D341Med (cell line): ENCODE measurements around the gene COL9A3.
"Not testable (repeated sequence)": the region's sequence is repeated elsewhere in the genome, so short reads cannot be mapped to it uniquely, and the experiment has no call there.

Experiments
- DNase-seq: peaks from one replicate; pipeline ENCODE4 v3.0.0; 2012; ENCODE audit warnings: low spot score

COL9A3 gene

DNA sequence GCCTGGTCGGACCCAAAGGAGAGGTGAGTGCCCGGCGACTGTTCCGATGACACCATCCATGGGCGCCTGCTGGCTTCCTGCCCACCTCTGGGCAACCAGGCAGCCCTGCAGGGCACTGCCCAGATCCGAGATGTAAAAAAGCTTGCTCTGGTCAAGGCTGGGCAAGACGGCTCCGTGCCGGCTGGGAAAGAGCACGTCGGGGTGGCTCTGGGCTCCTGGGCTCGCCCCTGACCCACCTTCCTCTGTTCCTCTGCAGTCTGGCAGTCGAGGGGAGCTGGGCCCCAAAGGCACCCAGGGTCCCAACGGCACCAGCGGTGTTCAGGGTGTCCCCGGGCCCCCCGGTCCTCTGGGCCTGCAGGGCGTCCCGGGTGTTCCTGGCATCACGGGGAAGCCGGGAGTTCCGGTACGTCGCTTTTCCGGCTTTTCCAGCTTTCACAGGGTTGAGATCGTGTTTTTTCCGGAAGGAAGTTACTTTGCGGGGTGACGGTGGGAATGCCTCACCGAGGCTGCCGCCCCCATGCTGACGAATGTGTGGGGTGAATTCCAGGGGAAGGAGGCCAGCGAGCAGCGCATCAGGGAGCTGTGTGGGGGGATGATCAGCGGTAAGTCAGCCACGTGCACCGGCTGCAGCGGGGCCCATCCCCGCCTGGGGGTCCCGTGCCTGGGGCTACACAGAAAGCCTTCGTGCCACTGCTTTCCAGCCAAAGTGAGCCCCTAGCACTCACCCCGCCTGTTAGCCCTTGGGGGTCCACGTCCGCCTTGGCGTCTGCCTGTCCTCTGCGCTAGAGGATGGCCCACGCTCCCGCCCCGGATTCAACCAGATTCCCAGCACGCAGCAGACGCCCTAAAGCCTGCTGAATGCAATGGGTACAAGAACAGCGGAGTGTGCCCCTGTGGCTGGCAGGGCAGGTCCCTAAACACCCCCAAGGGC, 19.3 kb downstream of the COL9A3 start:
- no peak for DNase-seq

DNA sequence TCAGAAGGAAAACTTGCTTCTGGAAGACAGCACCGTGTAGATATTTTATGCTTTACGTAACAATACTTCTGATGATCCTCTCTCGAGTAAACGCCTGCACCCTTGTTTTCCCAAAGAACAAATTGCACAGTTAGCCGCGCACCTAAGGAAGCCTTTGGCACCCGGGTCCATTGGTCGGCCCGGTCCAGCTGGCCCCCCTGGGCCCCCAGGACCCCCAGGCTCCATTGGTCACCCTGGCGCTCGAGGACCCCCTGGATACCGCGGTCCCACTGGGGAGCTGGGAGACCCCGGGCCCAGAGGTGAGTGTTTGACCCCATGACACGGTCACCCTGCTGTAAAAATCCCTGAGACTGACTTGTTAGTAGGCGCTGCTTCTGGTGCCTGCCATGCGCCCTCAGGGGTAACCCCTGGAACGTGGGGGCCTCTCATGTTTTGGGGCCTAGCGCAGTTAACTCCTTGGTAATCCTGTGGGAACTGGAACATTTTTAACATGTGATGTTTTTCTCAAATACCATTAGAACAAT, 20.2 kb downstream of the COL9A3 start:
- DNase-seq = no peak

GRCh38 chr20:62837790-62838127, 20.9 kb downstream of the COL9A3 start:
- no peak for DNase-seq

DNA sequence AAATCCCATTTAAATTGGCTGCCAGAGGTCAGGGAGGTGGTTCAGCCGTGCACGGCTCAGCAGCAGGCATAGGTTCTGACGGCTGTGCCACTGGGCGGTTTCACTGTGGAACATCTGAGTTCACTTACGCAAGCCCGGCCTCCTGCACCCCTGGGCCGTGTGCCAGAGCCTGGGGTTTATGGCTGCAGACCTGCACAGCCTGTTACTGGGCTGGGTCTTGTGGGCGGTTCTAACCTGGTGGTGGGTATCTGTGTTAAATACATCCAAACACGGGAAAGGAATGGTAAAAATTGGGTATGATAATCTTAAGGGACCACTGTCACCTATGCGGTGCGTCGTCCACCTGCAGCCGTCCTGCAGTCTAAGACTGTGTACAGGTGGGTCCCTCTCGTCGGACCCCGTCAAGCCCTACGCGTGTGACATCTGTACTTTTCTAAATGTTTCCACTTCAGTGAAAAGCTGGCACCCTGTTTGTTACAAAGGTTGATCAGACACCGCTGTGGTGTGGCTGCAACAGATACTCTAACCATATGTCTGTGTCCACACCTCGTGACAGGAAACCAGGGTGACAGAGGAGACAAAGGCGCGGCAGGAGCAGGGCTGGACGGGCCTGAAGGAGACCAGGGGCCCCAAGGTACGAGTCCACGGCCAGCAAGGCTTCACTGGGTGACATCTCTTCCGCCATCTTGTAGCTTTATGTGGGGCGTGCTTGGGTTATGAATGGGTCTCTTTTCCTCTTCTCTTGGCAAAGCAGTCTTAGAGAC, 21.5 kb downstream of the COL9A3 start:
- no peak for DNase-seq

DNA sequence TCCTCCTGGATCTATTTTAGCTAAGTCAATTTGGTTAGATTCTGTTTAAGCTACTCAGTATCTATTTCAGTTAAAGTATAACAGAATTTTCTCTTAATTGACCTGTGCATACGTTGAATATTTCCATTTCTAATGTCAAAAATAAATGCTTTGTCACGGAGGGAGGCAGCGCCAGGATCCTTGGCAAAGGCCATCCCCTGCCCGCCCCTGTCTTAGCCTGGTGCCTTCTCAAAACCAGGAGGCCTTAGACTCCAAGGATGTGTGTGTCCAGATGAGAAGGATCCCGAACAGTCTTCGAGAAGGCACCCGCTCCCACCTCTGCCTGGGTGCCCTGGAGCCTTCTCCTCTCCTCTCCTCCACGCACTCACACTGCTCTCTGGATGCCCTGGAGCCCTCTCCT, 22.4 kb downstream of the COL9A3 start:
- no peak for DNase-seq

GRCh38 chr20:62839816-62840215, 23.0 kb downstream of the COL9A3 start:
- no peak for DNase-seq

DNA sequence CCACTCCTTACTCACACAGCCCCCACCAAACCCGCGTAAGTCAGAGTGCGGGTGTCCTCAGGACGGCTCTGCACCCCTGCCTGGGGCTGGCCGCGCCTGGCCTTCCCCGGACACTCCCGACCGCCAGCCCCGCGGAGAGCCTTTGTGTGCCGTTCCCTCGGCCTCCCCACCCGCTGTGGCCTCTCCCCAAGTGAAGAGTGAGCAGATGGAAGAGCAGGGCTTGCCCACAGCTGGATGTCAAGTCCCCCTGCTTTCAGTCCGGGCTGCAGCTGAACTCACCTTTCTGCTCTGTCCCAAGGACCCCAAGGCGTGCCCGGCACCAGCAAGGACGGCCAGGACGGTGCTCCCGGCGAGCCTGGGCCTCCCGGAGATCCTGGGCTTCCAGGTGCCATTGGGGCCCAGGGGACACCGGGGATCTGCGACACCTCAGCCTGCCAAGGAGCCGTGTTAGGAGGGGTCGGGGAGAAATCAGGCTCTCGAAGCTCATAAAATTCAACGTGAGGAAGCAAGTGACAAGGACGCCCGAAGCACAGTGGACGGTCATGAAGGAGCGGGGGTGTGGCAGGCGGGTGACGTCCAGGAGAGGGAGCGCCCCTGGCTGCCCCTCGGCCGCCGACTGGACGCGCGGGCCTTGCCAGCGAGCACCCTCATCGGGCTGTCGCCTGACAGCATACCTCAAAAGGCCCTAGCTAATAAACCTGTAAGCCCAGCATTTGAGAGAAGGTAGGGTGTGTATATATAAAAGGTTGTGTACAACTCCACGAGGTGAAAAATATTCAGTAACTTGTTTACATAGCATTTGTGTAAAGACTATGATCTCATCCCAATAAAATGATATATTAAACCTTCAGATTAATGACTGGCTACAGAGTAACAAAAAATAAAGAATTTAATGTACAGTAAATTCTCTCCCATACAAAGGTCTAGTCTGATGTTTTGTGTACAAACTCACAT, 23.7 kb downstream of the COL9A3 start:
- DNase-seq = no peak

GRCh38 chr20:62841705-62842212, 24.9 kb downstream of the COL9A3 start:
- no peak for DNase-seq

- no peak for DNase-seq
These were observed 26.8 kb downstream of the COL9A3 start for GRCh38 chr20:62843656-62844055.

GRCh38 chr20:62844182-62844581, 27.3 kb downstream of the COL9A3 start:
- DNase-seq = no peak

GRCh38 chr20:62845416-62846160, 28.7 kb downstream of the COL9A3 start:
- DNase-seq = no peak

- DNase-seq = peak; percentile 84
These were observed 29.5 kb downstream of the COL9A3 start for GRCh38 chr20:62846166-62846890.

DNA sequence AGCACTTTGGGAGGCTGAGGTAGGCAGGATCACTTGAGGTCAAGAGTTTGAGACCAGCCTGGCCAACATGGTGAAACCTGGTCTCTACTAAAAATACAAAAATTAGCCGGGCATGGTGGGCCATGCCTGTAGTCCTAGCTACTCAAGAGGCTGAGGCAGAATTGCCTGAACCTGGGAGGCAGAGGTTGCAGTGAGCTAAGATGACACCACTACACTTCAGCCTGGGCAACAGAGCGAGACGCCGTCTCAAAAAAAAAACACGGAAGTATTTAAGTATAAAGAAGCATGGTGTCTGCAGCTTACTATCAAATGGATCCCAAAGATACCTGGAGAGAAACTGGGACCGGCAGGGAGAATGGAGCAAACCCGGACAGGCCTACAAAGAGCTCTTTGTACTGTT, 32.1 kb downstream of the COL9A3 start:
- not testable (repeated sequence) for DNase-seq

GRCh38 chr20:62849431-62849830, 32.6 kb downstream of the COL9A3 start:
- no peak for DNase-seq

DNA sequence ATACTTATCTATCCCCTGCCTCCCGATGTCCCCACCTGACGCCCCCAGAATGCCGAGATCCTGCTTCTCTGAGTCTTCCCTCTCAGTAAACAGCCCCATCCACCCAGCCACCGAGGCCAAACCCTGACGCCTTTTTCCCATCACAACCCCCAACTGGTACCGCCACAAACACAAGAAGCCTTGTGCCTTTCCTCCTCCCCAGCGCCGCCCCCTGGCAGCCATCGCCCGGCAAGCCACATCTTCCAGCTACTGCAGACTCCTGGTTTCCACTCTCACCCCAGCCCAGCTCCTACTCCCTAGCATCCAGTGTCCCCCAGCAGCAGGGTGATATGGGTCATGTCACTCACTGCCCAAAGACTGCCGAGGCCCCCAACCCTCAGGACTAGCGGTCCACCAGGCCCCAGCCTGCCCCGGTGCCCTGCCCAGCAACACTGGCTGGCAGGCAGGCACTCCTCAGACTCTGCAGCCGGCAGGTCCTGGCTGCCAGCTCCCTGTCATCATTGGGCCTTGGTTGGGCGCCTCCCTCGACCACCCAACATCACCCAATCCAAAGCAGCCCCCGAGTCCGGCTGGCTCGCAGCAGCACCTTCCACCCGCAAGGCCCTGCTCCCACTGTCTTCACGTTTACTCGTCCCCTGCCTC, 33.6 kb downstream of the COL9A3 start:
- DNase-seq = no peak

- DNase-seq = no peak
These were observed 35.3 kb downstream of the COL9A3 start for GRCh38 chr20:62852196-62852595.

- no peak for DNase-seq
These were observed 36.0 kb downstream of the COL9A3 start for GRCh38 chr20:62852841-62853240.

- not testable (repeated sequence) for DNase-seq
These were observed 36.5 kb downstream of the COL9A3 start for GRCh38 chr20:62853304-62853703.

GRCh38 chr20:62854121-62854520, 37.3 kb downstream of the COL9A3 start:
- DNase-seq = no peak

DNA sequence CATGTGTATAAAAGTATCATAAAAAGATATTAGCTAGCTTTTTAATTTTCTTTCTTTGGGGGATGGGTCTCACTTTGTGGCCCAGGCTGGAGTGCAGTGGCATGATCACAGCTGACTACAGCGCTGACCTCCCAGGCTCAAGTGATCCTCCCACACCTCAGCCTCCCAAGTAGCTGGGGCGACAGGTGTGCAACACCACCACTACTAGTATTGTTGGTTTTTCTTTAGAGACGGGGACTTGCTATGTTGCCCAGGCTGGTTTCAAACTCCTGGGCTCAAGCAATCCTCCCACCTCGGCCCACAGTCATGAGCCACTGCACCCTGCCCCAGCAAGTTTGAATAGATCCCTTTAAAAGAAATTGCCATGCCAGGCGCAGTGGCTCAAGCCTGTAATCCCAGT, 38.3 kb downstream of the COL9A3 start:
- no peak for DNase-seq
